Nucleus accumbens (tissue), 56 donors: Measurements from ENCODE around the gene P3H1.
"Not testable (repeated sequence)": the region's sequence is repeated elsewhere in the genome, so short reads cannot be mapped to it uniquely, and the experiment has no call there.

Source experiments
- DNase-seq, 56 donors: peaks; one replicate each; lab custom pipeline; 2025; lab: John Stamatoyannopoulos, UW

P3H1 gene

DNA sequence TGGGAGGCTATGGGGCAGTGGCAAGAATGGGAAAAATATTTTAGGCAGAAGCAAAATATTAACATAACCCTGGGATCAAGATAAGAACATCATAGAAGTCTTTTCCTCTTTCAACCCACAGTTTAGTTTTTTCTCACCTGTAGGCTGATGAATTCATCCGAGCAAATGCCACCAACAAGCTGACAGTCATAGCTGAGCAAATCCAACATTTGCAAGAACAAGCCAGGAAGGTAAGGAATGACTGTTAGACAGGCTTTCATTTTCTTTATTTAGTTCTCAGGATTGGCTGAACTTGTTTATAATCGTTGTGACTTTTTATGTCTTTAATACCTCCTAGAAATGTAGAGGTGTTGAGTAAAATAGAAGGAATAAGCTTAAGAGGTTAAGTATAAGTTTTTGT lies 6.6 kb upstream of the P3H1 start:
- no peak for DNase-seq

- no peak for DNase-seq
Observed at GRCh38 chr1:42769811-42770210, 3.0 kb upstream of the P3H1 start.

- DNase-seq = no peak
Observed at GRCh38 chr1:42768172-42768571, 1.3 kb upstream of the P3H1 start.

DNA sequence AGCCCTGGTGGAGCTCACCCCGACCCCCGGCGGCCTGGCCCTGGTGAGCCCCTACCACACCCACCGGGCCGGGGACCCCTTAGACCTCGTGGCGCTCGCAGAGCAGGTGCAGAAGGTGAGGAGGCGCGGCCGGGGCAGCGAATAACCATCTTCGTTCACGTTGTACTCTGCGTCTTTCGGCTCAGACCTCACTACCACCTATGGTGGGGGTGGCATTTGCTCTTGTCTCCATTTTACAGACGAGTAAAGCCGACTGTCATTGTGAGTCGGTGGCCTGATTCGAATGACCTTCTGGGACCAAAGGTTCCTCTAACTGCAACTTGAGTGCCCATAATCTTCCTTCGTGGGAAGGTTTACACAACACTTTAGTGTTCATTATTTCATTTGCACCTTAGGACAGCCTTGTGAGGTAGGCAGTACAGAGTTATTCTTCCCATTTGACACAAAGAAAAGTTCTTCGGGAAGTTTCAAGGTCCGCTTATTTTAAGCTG lies 727 bp upstream of the P3H1 start:
- no peak for DNase-seq

- peak in 26 of 56 donors; percentile 25 to 69 (median 46) for DNase-seq
Observed at GRCh38 chr1:42765832-42766740, 742 bp downstream of the P3H1 start.

DNA sequence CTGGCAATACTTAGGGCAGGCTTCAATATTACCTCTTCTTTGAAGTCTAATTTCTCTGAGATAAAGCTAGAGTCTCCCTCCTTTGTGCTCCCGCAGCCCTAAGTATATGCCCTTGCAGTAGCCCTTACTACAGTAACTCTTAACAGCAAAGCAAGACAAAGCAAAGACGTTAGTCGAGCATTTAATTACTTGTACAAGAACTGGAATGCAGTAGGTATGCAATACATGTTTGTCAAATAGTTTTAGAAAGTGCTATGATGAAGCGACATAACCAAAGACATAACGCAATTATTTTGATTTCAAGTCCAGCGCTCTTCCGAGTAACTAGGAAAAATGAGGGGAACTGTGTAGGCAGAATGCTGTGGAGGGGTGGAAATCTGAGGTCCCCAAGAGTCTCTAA lies 1.6 kb downstream of the P3H1 start:
- DNase-seq = no peak

- no peak for DNase-seq
Observed at GRCh38 chr1:42762269-42762668, 4.6 kb downstream of the P3H1 start.

DNA sequence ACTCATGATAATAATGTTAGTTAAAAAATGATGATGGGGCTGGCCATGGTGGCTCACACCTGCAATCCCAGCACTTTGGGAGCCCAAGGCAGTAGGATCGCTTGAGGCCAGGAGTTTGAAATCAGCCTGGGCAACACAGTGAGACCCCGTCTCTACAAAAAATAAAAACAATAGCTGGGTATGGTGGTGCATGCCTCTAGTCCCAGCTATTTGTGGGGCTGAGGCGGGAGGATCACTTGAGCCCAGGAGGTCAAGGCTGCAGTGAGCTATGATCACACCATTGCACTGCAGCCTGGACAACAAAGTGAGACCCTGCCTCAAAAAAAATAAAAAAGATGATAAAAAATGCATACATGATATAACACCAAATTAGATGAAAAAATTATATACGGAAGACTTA lies 5.3 kb downstream of the P3H1 start:
- DNase-seq = no peak

DNA sequence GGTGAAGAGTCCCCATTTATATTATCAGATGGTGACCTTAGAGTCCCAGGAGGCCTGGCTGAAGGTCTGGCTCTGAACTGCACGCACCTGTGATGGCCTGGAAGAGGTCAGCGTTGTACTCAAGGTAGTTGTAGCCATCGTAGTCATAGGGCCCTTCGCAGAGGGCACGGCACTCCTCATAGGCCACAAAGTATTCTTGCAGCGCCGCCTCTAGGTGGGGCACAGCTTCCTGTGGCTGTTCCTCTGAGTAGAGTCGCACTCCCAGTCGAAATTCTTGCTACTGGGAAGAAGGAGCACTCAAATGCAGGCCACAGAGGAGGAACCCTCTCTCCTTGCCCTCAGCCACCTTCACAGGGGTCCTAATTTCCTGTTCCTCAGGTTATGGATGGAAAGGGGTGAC lies 7.7 kb downstream of the P3H1 start:
- no peak for DNase-seq

DNA sequence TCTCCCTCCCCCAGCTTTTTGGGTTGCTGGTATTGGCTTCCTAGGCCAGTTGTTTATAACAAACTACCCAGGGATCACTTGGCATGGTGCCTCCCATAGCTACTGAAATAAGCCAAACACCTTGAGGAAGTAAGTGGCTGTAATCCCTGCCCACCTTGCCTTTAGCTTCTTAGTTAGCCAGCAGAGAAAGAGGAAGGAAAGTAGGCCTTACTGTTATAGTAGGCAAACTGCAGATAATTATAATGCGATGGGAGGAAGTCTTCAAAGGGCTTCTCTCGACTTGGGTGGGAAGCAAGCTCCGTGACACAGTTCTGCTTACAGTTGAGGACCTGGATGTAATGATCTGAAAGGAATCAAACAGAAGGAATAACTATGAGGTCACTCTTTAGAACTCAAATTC lies 8.2 kb downstream of the P3H1 start:
- no peak for DNase-seq

DNA sequence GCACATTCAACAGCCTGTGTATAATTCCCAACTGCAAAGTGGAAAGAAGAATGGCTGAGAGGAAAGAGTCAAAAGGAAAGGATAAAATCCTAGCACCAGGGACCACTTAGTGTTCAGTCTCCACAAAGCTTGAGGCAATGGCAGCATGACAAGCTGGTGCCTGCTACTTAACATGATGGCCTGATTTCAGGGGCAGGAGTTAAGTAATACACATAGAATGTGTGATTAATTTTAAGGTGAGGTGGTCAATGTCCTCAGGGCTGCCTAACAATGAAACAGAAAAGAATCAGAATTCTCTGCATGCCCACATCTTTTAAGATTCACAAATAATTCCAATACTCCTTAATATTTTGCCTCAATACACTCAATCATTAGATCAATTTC lies 8.9 kb downstream of the P3H1 start:
- no peak for DNase-seq

DNA sequence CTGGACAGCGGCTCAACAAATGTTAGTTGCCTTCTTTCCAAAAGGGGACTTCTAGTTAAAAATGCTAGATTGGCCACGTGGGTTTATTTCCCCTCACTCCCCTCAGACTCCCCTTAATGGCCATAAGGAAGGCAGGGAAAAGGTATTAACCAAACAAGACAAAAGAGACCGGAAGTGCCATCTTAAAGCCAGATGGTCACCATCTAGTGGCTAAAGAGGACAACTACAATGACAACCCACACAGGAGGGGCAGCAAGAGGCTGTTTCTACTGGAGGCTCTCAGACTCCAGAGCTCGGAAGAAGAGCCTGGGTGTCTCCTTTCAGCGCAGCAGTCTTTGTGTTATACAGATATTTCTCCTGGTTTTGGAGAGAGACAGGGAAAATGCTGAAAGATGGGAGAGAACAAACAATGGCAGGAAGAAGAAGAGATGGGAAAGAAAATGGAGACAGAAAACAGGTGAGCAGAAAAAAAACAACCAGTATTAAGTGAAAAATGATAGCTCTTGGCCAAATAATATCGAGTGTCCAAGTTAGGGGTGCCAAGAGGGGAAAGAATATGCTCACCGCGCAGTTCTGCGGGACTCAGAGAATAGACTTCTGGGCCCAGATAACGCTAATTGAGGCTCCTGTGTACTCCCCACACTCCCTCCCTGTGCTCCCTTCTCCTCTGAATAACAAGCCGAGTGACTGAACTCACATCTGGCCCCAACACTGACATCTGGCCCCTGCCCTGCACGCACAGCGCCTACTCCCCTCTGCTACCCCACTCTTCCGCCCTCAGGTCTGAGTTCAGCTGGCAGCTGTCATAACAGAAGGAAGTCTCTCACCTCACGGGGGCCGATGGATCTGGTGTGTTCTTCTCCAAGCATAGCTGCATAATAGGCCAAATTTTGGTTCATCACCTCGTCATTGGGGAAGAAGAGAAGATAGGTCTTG lies 9.6 kb downstream of the P3H1 start:
- no peak for DNase-seq

DNA sequence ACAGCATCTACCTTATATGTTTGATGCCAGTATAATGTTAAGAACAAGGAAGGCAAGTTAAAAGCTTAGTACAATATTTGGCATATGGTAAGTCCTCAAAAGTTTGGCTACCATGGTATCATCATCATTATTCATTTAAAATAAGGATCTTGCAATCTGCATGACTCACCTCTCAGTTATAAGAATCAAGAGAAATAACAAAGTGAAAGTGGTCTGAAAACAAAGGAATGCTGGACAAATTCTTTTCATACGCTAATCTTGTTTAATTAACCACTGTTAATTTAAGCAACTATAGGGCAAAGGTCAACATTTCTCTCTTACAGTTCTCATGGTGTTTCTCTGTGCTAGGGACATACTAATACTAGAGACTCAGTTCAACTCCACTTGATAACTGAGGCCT lies 13.8 kb downstream of the P3H1 start:
- DNase-seq = no peak

DNA sequence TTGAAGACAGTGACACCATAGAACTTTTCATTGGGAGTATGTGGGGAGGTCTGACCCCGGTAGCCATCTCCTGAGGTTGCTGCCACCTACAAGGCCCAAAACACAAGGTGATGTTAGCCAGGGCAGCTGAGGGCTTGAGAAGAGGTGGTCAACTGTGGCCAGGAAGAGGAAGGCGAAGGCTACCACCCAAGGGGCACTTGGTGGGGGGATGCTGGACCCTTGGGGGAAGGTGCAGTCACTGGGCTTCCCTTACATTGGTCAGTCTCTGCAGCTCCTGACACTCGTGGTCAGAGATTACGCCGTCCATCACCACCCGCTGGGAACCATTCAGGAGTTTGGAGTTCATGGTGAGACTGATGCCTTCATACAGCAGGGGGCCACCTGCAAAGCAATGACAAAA lies 14.5 kb downstream of the P3H1 start:
- no peak for DNase-seq

GRCh38 chr1:42751511-42752070 lies 15.2 kb downstream of the P3H1 start:
- DNase-seq = not testable (repeated sequence)

DNA sequence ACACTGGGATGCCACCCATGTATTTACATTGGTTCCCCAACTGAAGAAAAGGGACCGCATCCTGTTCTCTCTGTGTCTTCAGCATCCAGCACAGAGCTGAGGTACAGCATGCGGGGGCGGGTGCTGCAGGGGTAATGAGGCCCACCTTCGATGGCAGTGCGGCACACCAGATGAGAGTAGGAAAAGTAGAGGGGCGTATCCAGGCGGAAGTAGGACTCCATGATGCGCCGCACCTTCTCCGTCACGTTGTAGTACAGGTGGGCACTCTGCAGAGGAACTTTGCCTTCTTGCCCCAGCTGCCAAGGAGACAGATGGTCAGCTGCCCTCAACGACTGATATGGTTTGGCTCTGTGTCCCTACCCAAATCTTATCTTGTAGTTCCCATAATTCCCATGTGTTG lies 16.8 kb downstream of the P3H1 start:
- DNase-seq = no peak

- no peak for DNase-seq
Observed at GRCh38 chr1:42748461-42749410, 18.1 kb downstream of the P3H1 start.

- no peak for DNase-seq
Observed at GRCh38 chr1:42748021-42748420, 18.8 kb downstream of the P3H1 start.

GRCh38 chr1:42747125-42747524 lies 19.7 kb downstream of the P3H1 start:
- peak in 23 of 56 donors; percentile 7 to 69 (median 23) for DNase-seq
